HG03342 (cell line): ENCODE results near the gene CGB8.

Source experiments
- ATAC-seq: cut with Tn5 transposase; IDR thresholded peaks from one replicate; pipeline ENCODE4 v1.9.1; 2021; ENCODE audit warnings: mild to moderate bottlenecking, moderate library complexity; ENCODE audit not compliant: unreplicated experiment

The CGB8 gene

GRCh38 chr19:49014123-49014869 is 34.6 kb downstream of the CGB8 start:
- no peak for ATAC-seq

GRCh38 chr19:49011194-49011593 is 37.7 kb downstream of the CGB8 start:
- no peak for ATAC-seq

GRCh38 chr19:49010453-49010852 is 38.5 kb downstream of the CGB8 start:
- no peak for ATAC-seq

- no peak for ATAC-seq
Observed at GRCh38 chr19:49009828-49010227, 39.1 kb downstream of the CGB8 start.

- ATAC-seq = no peak
Observed at GRCh38 chr19:49006905-49007304, 42.0 kb downstream of the CGB8 start.

- no peak for ATAC-seq
Observed at GRCh38 chr19:49004964-49005614, 43.8 kb downstream of the CGB8 start.

- no peak for ATAC-seq
Observed at GRCh38 chr19:49004133-49004532, 44.8 kb downstream of the CGB8 start.

GRCh38 chr19:48999481-49000325 is 49.2 kb downstream of the CGB8 start:
- no peak for ATAC-seq

GRCh38 chr19:48997972-48998371 is 50.9 kb downstream of the CGB8 start:
- no peak for ATAC-seq
